Hepatic stellate cell (primary cell): Measurements from ENCODE around the gene DCAF8.

Source experiments
- DNase-seq: peaks from one replicate; pipeline ENCODE4 v3.0.0; 2011; ENCODE audit warnings: low spot score

DCAF8 gene

DNA sequence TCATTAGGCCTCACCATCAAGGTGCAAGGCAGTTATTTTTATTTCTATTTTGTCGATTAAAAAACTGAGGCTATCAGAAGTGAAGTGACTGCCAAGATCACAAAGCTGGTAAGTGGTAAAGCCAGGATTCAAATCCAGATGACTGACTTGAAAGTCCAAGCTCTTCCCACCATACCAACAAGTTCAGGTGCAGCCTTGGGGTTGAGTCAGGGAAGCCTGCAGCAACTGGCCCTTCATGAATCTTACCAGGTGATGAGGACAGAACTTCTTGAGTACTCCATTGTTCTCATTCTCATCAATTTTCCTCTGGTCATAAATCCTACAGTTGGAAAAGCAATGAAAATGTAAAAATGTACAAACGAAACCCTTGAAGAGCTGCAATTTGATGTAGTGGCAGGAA is 37.0 kb downstream of the DCAF8 start:
- no peak for DNase-seq

DNA sequence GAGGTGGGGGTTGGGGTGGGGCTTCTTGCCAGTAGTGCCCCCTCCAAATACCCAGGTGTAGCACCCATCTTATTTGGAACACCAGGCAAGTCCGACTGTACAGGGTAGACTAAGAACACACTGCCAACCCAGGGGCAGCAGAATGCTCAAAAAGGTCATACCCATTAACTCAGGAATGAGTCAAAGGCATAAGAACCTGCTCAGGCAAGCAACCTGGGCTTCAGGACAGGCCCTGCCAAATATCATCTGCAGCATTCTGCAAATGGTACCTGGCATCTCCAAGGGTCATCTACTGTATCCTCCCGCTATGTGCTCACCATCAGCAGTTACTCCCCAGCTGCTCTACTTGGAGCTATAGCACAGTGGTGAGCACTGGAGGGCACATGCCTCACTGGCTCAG is 37.7 kb downstream of the DCAF8 start:
- DNase-seq: no peak

DNA sequence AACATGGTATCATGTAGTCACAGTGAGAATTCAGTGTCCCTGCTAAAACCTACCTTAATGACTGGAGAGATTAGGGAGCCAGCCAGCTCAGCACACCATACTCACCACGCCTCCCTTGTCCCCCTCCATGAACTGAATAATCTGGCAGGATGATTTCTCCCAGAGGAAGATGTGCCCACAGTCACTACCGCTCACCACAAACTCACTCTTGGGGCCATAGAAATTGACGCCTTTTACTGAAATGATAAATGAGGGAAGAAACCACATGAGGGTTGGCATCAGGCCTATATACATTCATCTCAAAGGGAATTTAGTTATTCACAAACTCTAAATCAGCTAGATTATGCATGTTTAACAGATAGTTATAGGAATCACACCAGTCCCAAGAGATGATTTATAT is 39.8 kb downstream of the DCAF8 start:
- DNase-seq: no peak

DNA sequence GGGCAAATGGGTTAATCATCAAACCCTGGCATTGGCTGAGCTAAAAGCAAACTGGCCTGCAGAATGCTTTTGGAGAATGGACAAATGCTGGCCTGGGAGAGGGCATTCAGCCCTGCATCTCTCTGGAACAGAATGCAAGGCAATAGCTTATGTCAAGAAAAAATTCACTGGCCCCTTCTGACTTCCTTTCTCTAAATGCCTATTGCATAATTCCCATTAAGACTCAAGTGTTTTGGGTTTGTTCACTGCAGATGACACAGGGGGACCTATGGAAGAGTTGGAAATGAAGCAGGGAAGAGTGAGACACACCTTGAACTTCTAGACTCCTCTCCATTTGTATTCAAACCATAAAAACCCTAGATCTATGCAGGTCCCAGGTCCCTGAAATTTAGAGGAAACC is 41.3 kb downstream of the DCAF8 start:
- no peak for DNase-seq

DNA sequence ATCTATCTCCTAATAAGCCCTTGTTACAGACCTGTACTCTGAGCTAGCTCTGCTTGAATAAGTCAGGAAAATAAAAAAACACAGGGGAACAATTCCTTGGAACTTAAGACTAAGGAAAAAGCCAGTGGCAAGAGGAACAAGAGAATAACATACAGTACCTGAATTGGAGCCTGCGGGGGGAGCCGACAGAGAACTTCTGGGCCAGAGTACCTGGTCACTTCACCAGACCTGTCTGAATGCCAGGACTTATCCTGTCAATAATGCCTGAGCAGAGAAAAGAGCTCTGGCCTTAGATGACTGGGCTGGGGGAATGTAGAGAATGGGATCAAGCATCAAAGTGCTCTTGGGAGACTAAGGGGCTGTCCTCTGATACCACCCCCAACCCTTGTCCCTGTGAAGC is 42.0 kb downstream of the DCAF8 start:
- DNase-seq: no peak

DNA sequence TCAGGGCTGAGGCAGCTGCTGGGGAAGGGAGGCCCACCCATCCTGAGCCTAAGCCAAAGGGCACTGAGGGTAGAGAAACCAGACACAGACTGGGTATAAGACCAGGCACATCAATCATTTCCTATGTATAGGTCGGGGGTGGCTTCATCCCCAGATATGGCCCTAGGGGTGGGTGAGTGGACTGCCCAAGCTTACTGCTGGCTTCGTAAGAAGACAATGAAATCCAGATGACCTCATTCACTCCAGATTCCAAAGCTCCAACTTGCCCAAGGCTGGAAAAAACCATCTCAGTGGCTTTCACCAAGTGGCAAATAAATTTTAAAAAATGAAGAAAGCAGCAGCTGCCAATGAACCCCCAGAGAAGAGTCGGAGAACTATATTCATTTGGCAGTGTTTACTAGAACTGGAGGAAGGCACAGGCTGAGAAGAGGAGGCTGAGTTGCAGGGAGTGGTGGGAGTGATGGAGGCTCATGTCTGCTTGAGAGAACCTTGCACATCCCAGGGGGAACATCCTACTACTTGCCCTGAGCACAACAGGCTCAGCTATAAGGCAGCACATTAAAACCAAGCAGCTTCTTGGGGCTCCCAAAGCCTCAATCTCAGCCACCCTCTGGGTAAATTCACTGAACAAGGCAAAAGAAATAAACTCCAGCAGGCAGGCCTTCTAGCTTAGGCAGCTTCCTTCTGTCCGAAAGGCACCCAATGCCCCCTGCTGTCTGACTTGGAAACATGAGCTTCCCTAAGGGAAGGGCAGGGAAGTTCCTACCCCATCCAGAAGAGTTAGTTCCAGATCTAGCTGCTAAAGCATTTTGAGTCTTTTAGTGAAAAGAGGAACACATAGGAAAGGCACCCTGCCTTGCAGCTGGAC is 43.1 kb downstream of the DCAF8 start:
- DNase-seq: peak; percentile 64

DNA sequence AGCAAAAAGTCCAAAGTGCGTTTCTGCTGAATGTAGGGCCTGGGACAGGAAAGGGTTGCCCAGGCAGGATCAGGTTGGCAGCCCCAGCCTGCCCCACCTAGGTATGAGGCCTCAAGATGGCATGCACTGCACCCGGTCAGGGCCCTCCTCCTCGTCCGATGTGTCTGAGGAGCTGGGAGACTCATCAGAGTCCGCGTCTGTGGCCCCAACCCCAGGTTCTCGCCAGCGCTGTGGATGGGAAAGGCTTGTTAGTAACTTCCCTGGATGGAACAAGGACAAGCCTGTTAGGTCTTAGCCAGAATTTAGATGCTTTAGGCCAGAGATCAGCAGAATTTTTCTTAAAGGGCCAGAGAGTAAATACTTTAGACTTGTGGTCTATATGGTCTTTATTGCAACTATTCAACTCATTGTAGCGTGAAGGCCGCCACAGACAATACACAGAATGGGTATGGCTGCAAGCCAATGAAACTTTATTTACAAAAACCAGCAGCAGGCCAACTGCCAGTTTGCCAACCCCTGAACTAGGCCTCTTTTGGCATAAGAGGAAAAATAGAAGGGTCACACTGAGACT is 44.8 kb downstream of the DCAF8 start:
- DNase-seq: no peak

DNA sequence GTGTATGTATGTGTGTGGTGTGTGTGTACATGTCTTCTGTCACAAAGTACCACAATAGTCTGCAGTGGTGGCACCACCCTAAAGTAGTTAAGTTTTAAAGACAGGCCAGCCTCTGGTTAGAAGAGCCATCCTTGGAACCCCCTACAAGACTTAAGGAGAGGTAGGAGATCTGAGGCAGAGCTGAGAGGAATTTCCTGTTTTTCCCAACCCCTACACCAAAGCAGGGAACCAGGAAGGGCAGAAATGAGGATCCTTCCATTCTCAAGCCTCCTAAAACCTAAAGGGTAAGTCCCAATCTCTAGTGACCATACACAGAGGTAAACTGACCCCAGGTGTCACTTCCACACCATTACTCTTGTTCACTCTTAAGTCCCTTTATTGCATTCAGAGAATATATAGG is 46.0 kb downstream of the DCAF8 start:
- no peak for DNase-seq

DNA sequence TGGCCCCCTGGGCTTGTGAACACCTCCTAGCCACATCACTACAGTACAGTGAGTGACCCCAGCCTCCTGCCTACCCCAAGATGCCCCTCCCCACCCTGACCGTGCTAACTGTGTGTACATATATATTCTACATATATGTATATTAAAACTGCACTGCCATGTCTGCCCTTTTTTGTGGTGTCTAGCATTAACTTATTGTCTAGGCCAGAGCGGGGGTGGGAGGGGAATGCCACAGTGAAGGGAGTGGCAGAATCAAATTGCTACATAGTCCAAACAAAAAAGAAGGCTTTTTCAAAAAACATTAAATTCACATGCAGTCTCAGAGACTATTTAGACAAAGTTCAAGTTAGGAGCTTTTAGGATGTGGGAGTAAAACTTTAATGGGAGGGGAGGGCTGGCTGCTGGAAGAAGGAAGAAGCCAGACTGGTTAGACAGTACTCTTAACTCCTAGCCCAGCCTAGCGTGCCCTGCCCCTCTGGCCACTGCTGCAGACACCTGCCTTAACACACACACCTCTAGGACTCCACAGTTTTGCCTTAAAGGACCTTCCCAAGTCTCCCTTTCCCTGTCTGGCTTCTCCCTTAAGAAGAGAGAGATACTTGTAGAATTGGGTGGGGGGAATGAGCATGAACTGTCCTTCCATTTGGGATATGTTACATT is 47.7 kb downstream of the DCAF8 start:
- no peak for DNase-seq

DNA sequence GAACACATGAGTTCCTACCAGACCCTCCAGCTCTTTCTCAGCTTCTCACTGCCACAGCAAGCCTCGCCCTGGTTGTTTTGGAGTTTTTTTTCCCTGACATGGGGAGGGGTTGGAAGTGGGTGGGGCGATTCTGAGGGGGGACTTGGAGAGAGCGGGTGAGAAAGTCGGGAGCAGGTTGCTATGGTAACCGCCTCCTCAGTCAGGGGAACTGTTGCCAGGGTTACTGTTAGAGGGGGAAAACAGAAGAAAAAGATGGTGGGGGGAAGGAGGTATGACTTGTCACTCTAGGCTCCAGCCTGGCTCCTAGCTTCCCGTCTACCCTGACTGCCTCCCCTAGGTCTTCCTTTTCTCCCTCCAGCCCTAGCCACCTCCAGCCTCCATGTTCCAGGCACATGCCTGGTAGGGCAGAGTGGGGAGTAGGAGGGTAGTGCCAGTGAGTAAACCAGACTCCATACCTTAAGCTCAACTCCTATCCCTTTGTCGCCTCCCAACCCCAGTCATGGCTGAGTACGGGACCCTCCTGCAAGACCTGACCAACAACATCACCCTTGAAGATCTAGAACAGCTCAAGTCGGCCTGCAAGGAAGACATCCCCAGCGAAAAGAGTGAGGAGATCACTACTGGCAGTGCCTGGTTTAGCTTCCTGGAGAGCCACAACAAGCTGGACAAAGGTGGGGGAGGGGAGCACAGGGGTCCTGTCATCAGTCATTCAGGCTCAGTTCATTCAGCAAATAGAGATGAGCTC is 51.1 kb downstream of the DCAF8 start:
- DNase-seq: no peak

DNA sequence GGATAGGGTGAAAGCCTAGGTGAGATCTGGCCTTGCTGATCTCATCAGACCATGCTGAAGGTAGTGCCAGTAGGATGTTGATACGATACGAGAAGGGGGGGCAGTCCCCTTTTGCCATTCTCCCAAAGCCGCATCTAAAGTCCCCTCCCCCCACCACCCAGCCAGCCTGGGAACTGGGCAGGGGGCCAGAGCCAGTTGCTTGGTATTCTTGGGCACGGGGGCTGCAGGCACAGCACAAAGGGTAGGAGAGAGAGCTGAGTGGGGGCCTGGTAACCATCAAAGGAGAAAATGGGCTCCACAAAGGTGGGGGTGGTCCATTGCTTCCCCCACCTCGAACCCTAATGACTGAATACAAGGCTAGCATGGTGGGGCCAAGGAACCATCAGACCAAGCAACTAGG is 51.8 kb downstream of the DCAF8 start:
- DNase-seq: no peak

DNA sequence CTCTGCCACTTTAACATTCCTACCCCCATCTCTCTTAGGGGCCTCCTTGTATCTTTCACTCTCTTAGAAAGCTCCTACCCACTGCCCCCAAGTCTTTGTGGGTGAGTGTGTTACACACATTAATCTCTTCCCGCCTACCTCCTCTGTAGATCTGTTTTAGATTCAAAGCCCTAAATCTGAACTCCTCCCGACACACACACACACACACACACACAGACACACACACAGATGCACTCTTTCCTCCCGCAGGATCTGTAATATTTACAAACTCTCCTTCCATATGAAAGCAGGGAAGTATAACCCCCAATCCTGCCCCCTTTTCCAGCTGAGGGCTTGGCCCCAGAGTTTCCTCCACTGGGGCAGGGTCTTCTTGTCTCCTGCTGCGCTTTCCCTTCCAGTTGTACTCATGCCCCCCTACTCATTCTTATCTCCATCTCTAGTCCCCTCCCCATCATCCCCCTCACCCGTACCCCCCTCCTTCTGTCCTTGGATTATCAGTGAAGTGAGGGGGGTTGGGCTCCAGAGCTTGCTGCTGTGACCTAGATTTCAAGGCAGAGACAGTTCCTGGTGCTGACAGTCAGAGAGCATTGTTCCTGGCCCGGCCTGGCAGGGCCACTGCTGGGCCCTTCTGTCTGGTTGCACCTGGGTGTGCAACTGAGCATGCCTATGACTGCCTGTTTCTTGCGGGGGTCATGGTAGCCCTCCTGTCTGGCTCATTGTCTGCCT is 52.9 kb downstream of the DCAF8 start:
- DNase-seq: no peak

DNA sequence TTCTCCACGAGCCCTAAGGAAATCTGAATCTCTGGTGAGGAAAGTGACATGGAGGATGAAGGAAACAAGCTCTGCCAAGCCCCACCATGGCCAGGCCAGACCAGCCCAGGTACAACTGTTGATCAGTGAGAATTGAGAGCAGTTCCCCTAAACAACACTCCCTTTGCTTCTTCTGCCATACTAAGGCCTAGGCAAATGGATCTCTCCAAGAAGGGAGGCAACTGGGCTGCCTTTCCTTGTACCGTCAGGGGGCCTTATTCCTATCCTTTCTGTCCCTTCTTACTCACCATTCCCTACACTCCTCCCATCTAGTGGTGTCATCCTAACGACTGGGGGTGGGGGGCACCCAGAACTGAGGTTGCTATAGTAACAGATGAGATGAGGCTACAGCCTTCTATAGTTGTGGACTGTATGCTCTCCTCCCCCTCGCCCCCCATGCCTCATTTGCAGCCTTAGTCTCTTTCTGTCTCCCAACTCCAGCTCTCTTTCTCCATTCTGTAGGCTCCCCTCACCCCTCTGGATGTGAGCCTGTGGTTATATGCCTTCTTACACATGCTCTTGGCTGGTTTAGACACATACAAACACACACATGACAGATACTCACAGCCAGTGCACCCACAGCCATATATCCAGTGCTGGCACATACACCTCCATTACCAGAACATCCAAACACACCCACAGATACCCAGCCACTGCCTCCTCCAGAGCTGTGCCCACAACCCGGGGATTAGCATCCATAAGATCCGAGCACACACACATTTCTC is 53.6 kb downstream of the DCAF8 start:
- no peak for DNase-seq

DNA sequence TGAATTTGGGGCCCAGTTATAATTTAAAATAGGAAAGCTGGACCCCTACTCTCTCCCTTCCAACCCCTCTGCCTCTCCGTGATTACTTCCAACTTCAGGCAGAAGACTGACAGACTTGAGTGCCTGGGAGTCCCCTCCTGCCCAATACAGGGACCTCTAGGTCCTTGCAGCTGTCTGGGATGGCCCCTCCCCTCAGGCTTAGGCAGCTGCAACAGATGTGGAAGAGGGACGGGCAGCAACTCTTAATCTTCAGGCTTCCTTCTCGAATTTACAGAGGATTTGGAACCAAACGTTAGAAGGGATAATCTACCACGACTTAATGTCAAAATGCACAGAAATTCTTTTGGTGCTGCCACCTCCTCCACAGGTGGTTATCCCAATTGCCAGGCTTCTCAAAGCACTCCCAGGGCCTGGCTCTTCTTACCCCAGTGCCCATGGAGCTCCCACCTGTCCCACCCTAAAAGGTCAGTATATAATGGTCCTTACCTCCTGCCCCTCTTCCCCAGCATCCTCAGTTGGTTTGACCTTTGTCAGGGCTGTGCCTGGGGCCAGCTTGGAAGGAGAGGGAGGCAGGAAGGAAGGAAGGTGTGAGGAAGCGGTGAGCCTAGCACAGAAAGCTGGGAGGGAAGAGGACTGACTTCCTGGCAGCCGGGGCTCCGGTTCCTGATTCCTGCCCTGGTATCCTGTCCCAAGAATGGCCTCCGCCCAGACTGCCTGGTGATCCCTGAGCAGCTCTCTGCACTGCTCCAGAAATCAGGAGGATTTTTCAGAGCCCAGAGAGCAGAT is 54.4 kb downstream of the DCAF8 start:
- DNase-seq: no peak

DNA sequence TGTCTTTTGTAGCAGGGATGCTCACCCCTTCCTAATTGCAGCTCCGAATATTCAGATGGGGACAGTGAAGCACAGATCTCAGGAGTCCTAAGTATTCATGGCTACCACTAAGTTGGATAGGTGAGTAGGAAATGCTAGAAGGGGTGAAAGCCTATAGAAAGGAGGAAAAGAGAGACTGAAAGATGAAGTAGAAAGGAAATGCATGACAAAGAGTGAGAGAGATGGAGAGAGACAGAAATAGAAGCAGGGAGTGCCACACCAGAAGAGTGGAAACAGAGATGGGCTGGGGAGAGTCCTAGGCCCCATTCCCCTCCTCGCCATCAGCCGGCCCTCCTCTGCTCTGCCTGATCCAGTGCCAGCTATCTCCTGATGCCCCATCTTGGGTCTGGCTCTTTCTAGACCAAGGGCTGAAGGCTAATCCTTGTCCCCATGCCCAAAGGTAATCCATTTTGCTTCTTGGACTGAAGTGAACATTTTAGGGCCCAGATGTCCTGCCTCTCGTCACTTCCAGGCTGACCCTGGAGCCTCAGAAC is 55.2 kb downstream of the DCAF8 start:
- no peak for DNase-seq

DNA sequence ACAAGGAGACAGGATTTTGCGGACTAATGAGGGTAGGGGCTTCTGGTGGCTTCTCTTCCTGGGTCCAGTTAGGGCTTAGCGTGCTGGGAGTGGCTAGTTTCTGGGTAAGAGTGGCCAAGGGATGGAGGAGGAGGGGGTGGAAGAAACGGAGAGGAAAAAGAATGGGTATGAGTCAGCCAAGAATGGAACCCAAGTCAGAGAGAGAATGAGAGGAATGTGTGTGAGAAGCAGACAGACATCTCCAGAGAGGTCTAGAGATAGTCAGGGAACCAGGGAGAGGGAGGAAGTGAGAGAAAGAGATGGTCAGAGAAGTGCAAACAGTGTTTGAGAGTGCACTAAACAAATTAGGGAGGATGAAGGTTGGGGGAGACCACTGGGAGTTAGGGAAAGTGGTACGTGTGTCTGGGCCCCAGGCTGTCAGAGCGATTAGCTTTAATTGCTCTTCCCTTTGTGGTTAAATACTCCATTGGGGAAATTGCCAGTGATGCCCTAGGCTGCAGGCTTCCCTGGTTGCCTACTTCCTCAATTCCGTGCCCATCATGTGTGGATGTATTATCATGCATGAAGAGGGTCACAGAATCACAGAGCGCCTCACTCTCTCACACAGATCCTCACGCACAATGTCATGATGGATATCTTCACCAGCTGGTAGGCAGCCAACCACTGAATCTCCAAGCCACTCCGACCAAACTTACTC is 55.8 kb downstream of the DCAF8 start:
- DNase-seq: peak; percentile 97

DNA sequence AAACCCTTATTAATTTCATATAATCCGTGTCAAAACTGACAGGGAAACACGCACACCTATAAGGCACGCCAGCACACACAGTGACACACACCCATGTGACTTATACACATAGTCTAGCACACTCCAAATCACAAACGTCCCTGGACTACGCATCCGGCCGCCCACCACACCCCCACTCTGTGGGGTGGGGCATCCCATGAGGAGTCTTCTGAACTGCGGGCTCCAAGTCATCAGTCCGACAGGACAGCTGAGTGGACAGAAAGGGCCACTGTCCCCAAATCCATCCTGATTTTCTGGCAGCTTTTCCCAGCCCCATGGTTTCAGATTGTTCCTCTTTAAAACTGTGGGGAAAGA is 56.3 kb downstream of the DCAF8 start:
- peak; percentile 79 for DNase-seq

DNA sequence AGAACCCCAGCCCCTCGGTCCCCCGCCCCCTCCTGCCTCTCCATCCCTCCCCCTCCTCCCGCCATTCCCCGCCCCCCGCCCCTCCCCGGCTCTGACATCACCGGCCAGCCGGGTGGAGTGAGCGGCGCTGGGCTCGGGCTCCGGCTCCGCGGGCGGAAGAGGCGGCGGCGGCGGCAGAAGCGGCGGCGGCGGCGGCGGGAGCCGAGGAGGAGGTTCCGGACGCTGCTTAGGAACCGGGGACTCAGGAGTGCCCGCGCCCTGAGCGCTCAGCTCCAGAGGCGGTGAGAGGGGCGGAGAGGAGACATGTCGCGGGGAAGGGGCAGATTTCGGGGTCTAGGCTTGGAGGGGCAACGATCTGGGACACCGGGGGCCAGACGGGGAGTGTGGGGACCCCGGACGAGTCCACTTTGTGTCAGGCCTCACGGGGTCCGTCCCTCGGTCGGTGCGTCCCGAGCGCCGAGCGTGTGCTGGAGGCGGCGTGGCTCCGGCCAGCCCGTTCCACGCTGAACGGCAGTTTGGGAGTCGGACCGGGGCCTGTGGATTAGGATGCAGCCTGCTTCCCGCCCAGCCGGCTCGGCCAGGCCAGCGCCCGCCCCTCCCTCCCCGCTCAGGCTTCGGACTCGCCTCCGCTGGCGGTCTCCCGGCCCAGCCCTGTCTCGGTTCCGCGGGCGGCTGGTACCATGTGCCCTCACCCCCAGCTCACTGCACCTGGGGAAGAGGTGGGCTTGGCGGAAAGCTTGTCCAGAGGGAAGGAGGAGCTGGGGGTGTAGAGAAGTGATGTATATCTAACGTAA is 56.9 kb downstream of the DCAF8 start, which contains the start of gene PEA15:
Gene PEA15, plus strand, starts transcription at position 143 of the 794 bp plus-strand sequence. CDS start 6,161 bp downstream, outside the sequence.
- DNase-seq: peak; percentile 90
